ENCODE data around the gene GRM2.
"Not testable (repeated sequence)": the region's sequence is repeated elsewhere in the genome, so short reads cannot be mapped to it uniquely, and the experiment has no call there.

GRM2 gene

GRCh38 chr3:51729042-51729633 is 22.3 kb downstream of the GRM2 start:
- DNase-seq (ENCODE audit: low read depth), result no peak

- DNase-seq (ENCODE audit: low read depth), result no peak
Measured at GRCh38 chr3:51733859-51734571, 27.1 kb downstream of the GRM2 start.

DNA sequence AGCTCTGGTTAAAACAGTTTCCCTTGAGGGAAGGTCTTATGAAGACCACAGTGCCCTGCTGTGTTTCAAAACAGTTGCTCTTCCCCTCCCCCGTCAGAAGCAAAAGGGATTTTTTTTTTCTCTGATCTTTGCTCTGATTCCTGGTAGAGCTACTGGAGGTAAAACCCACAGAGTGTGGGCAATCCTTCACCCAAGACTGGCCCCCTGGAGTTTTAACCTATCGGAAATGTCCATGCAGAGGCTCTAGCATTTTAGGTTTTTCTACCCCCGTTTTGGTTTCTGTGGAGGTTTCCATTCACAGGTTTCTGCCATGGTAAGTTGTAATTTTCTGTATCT is 27.7 kb downstream of the GRM2 start:
- DNase-seq (ENCODE audit: low read depth), result no peak

- DNase-seq (ENCODE audit: low read depth), result no peak
Measured at GRCh38 chr3:51735039-51735438, 28.2 kb downstream of the GRM2 start.

DNA sequence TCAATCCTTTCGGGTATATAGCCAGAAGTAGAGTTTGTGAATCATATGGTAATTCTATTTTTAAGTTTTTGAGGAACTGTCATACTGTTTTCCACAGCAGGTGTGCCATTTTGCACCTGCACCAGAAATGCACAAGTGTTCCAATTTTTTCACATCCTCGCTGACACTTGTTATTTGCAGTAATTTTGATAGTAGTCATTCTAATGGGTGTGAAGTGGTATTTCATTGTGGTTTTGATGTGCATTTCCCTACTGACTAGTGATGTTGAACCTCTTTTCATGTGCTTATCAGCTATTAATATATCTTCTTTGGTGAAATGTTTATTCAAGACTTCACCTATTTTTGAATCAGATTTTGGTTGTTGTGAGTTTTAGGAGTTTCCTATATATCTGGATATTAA is 29.1 kb downstream of the GRM2 start:
- no peak for DNase-seq (ENCODE audit: low read depth)

GRCh38 chr3:51739110-51739509 is 32.2 kb downstream of the GRM2 start:
- no peak for DNase-seq (ENCODE audit: low read depth)

DNA sequence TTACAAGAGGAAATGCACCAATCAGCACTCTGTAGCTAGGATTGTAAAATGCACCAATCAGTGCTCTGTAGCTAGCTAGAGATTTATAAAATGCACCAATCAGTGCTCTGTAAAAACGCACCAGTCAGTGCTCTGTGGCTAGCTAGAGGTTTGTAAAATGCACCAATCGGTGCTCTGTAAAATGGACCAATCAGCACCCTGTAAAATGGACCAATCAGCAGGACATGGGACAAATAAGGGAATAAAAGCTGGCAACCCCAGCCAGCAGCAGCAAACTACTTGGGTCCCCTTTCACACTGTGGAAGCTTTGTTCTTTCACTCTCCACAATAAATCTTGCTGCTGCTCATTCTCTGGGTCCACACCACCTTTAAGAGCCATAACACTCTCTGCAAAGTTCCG is 35.5 kb downstream of the GRM2 start:
- DNase-seq (ENCODE audit: low read depth), result not testable (repeated sequence)

DNA sequence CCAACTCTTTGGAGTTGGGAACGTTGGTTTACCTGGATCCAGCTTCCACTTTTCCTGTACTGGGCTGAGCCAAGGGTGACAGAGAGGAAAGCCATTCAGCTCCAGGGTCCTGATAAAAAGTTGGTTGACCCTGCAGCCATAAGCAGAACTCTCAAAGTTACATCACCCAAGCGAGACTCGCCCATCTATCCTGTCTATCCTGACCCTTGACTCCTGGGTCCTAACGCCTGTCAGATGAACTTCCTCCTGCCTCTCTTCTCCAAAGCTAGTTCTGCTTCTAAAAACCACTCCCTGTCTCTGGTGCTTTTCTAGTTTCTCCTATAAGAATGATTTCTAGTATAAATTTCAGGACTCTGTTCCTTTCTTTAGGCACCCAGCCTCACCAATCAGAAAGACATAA is 36.1 kb downstream of the GRM2 start:
- DNase-seq (ENCODE audit: low read depth), result not testable (repeated sequence)

DNA sequence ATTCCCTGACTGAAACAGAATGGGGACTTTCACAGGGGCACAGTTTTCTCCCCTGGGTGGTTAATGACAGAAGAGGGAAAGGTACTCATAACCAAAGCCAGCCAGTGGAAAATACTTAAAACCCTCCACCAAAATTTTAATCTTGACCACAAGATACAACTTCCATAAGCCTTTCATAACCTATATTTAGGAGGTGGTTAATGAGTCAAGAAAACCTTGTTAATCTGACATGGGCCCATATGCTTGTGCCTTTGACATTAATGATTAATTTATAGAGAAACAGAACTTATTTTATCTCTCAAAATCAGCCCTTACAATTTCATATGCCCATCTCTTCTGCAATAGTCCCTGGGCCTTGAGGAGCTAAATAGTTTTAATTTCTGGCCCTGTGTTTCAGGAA is 41.0 kb downstream of the GRM2 start:
- no peak for DNase-seq (ENCODE audit: low read depth)

DNA sequence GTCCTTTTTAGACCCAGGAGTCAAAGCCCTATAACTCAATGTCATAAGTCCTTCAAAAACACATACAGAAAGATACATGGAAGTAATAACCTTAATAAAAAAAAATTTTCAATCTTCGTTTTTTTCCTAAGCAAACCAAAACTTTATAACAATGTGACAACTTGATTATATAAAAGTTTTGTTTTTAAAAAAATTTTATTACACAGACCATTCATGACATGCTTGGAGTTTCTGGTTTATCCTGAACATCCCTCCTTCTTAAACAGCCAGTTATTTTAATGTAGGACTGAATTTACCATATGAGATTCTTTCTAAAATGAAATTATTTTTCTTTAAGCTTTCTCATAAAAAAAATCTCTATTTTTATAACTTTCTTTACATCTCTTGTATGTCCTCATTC is 41.5 kb downstream of the GRM2 start:
- no peak for DNase-seq (ENCODE audit: low read depth)

- DNase-seq (ENCODE audit: low read depth), result no peak
Measured at GRCh38 chr3:51750878-51751277, 44.0 kb downstream of the GRM2 start.

DNA sequence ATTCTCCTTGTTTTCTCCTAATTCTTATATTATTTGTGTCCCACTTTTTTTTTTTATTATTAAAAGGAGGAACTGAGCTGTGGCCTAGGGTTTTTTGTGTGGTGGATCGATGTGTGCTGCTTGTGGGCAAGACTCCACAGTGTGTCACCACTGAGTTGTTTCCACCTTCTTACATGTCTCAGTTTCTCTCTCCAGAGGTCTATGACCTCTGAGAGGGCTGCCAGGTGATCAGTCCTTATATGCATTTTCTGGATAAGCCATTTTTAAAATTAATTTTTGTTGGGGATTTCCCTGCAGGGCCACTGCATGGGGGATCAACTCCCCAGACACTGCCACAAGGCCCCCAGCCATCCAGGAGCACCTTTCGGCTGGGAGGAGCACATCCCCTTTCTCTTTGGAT is 44.4 kb downstream of the GRM2 start:
- no peak for DNase-seq (ENCODE audit: low read depth)

GRCh38 chr3:51753763-51754750 is 47.2 kb downstream of the GRM2 start:
- DNase-seq (ENCODE audit: low read depth), result not testable (repeated sequence)

GRCh38 chr3:51759203-51759602 is 52.3 kb downstream of the GRM2 start:
- no peak for DNase-seq (ENCODE audit: low read depth)
